HepG2 (cell line): Measurements from ENCODE around the gene TMEM141. TPM values are rescaled to one million over a fixed set of nuclear protein-coding genes. Genes with fewer than 3 reads are reported as not detected.
A peak's percentile ranks its signal among the peaks of the same experiment; 100 is the strongest.

ENCODE experiments used
- GLI4 ChIP-seq: sonication (generic); formaldehyde crosslinking; IDR thresholded peaks from 2 replicates; pipeline ENCODE4 v1.5.1; 2020; ENCODE audit warnings: missing genetic modification reagents, mild to moderate bottlenecking, moderate library complexity, borderline replicate concordance
- GZF1 ChIP-seq: sonication (generic); formaldehyde crosslinking; IDR thresholded peaks from 2 replicates; pipeline ENCODE4 v1.5.1; 2020; ENCODE audit warnings: mild to moderate bottlenecking, missing genetic modification reagents
- KDM1A ChIP-seq: IDR thresholded peaks from 2 replicates; pipeline ENCODE4 v1.6.1; 2016; ENCODE audit warnings: missing compliant biosample characterization
- MZF1 ChIP-seq: sonication (generic); formaldehyde crosslinking; IDR thresholded peaks from 2 replicates; pipeline ENCODE4 v1.8.1; 2023; ENCODE audit warnings: mild to moderate bottlenecking, missing genetic modification reagents, borderline replicate concordance
- NFATC3 ChIP-seq: sonication (generic); formaldehyde crosslinking; IDR thresholded peaks from 2 replicates; pipeline ENCODE4 v1.5.1; 2020; ENCODE audit warnings: mild to moderate bottlenecking, missing genetic modification reagents
- NFE2 ChIP-seq: sonication (generic); formaldehyde crosslinking; IDR thresholded peaks from 2 replicates; pipeline ENCODE4 v1.4.0; 2020; ENCODE audit warnings: missing genetic modification reagents
- NR2F6 ChIP-seq, 2 experiments: IDR thresholded peaks; 2 replicates each; pipeline ENCODE4 v1.6.1; 2016; ENCODE audit warnings: antibody characterized with exemption in 1 of 2, mild to moderate bottlenecking in 1 of 2
- PRDM10 ChIP-seq: sonication (generic); formaldehyde crosslinking; IDR thresholded peaks from 2 replicates; pipeline ENCODE4 v1.4.0; 2020; ENCODE audit warnings: low read depth, missing genetic modification reagents
- SAP130 ChIP-seq: IDR thresholded peaks from 2 replicates; pipeline ENCODE4 v1.6.1; 2016; ENCODE audit warnings: low read depth
- XRCC5 ChIP-seq: fragments of 200-400 bp; formaldehyde crosslinking; optimal IDR thresholded peaks from 2 replicates; pipeline ENCODE3; 2017; ENCODE audit warnings: mild to moderate bottlenecking, low read length
- ZKSCAN1 ChIP-seq: fragments of 150-350 bp; IDR thresholded peaks from 2 replicates; pipeline ENCODE4 v1.6.1; 2014; ENCODE audit warnings: low read length
- ZNF432 ChIP-seq: sonication (generic); formaldehyde crosslinking; IDR thresholded peaks from 2 replicates; pipeline ENCODE4 v1.5.0; 2020; ENCODE audit warnings: missing genetic modification reagents, mild to moderate bottlenecking, borderline replicate concordance
- ZNF468 ChIP-seq: sonication (generic); formaldehyde crosslinking; IDR thresholded peaks from 2 replicates; pipeline ENCODE4 v1.8.0; 2022; ENCODE audit warnings: mild to moderate bottlenecking, moderate library complexity, missing genetic modification reagents
- ZNF589 ChIP-seq: sonication (generic); formaldehyde crosslinking; conservative IDR thresholded peaks from 2 replicates; pipeline ENCODE4 v1.8.0; 2022; ENCODE audit warnings: mild to moderate bottlenecking, moderate library complexity, missing genetic modification reagents
- ZNF713 ChIP-seq: sonication (generic); formaldehyde crosslinking; IDR thresholded peaks from 2 replicates; pipeline ENCODE4 v1.4.0; 2020; ENCODE audit warnings: mild to moderate bottlenecking, missing genetic modification reagents
- polyA plus RNA-seq, 8 experiments: library from polyadenylated mRNA; depleted of rRNA in 3 of 8; stranded (reverse) in 7 of 8; unstranded in 1 of 8; fragments of >200 nt; fragmentation: Illumina TruSeq in 4 of 8; extraction: Trizol in 4 of 8; gene quantifications; 2 replicates each; pipeline versions ENCODE4 v1.2.1 to v1.2.3, GENCODE V29; 2011 to 2016; ENCODE audit warnings: low read depth in 4 of 8, missing spikeins in 1 of 8, mixed read lengths in 1 of 8; ENCODE audit not compliant: insufficient read depth in 1 of 8
- total RNA-seq, 5 experiments: library from RNA; depleted of rRNA; stranded (reverse); fragments of >200 nt; fragmentation: Illumina TruSeq; extraction: Trizol; gene quantifications; 2 replicates each; pipeline ENCODE4 v1.2.3, GENCODE V29; 2016; ENCODE audit warnings: low read depth in 1 of 5
- TF ChIP-seq, protein P1 (sequence below): sonication (generic); formaldehyde crosslinking; IDR thresholded peaks from 2 replicates; pipeline ENCODE4 v1.4.0; 2020; ENCODE audit warnings: missing genetic modification reagents
- TF ChIP-seq, protein P2 (sequence below): sonication (generic); formaldehyde crosslinking; IDR thresholded peaks from 2 replicates; pipeline ENCODE4 v1.5.1; 2020; ENCODE audit warnings: mild to moderate bottlenecking, missing genetic modification reagents, moderate library complexity

The TMEM141 gene
- total and polyA plus RNA-seq, 2 of the 13 experiments (the other 11 are each of a cell fraction or from before 2014, with no cell fraction given) = 81.0 to 202 TPM

DNA sequence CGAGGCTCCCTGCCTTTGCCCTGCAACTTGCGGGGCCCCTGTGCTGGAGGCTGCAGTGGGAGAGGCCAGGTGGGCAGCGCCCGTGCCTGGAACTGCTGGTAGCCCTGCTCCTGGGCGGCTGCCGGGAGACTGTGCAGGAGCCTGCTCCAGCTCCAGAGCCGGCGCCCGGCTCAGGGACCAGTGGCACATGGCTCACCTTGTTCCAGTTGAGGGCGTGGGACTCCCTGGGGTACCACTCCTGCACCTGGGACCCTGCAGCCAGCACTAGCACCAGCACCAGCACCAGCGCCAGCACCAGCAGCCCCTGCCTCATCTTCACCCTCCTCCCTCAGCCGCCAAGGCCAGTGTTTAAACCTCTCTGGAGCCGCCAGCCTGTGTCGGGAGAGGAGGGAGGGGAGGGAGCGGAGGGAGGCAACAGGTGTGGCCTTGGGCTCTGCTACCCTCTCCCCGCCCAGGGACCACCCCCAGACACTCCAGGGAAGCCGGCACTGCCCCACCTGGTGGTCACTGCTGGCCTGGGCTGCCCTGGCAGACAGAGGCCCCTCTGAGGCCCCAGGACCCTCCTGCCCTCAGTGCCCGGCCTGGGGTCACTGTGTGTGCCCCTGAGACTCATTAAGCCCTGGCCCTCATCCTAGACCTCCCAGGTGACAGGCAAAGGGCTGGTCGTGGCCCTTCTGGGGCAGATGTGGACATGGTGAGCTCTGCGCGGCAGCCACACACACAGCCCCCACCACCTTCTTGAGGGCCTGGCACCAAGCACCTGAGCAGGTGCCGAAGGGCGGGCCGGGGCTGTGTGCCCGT lies 48.4 kb upstream of the TMEM141 start, which contains the start of gene LCN10 (continued):
- TF ChIP-seq NFE2 (CRISPR knock-in tag) (no peak), ZKSCAN1 (no peak), PRDM10 (no peak), NFATC3 (CRISPR knock-in tag) (no peak), MZF1 (no peak), NR2F6 (IDR thresholded peaks at IDR 0.05) (no peak), NR2F6 (CRISPR knock-in tag; IDR thresholded peaks at IDR 0.05) (peak; percentile 25; the same call in 1 of the 2 replicates), GLI4 (CRISPR knock-in tag) (no peak), GZF1 (no peak), ZNF432 (CRISPR knock-in tag) (no peak), SAP130 (CRISPR knock-in tag) (peak; percentile 38; the same call in 1 of the 2 replicates), ZNF713 (CRISPR knock-in tag) (no peak), XRCC5 (peak; percentile 58), ZNF468 (CRISPR knock-in tag) (no peak), KDM1A (no peak), ZNF589 (CRISPR knock-in tag) (no peak)
- TF ChIP-seq, protein P1, sequence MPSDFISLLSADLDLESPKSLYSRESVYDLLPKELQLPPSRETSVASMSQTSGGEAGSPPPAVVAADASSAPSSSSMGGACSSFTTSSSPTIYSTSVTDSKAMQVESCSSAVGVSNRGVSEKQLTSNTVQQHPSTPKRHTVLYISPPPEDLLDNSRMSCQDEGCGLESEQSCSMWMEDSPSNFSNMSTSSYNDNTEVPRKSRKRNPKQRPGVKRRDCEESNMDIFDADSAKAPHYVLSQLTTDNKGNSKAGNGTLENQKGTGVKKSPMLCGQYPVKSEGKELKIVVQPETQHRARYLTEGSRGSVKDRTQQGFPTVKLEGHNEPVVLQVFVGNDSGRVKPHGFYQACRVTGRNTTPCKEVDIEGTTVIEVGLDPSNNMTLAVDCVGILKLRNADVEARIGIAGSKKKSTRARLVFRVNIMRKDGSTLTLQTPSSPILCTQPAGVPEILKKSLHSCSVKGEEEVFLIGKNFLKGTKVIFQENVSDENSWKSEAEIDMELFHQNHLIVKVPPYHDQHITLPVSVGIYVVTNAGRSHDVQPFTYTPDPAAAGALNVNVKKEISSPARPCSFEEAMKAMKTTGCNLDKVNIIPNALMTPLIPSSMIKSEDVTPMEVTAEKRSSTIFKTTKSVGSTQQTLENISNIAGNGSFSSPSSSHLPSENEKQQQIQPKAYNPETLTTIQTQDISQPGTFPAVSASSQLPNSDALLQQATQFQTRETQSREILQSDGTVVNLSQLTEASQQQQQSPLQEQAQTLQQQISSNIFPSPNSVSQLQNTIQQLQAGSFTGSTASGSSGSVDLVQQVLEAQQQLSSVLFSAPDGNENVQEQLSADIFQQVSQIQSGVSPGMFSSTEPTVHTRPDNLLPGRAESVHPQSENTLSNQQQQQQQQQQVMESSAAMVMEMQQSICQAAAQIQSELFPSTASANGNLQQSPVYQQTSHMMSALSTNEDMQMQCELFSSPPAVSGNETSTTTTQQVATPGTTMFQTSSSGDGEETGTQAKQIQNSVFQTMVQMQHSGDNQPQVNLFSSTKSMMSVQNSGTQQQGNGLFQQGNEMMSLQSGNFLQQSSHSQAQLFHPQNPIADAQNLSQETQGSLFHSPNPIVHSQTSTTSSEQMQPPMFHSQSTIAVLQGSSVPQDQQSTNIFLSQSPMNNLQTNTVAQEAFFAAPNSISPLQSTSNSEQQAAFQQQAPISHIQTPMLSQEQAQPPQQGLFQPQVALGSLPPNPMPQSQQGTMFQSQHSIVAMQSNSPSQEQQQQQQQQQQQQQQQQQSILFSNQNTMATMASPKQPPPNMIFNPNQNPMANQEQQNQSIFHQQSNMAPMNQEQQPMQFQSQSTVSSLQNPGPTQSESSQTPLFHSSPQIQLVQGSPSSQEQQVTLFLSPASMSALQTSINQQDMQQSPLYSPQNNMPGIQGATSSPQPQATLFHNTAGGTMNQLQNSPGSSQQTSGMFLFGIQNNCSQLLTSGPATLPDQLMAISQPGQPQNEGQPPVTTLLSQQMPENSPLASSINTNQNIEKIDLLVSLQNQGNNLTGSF = no peak
- TF ChIP-seq, protein P2, sequence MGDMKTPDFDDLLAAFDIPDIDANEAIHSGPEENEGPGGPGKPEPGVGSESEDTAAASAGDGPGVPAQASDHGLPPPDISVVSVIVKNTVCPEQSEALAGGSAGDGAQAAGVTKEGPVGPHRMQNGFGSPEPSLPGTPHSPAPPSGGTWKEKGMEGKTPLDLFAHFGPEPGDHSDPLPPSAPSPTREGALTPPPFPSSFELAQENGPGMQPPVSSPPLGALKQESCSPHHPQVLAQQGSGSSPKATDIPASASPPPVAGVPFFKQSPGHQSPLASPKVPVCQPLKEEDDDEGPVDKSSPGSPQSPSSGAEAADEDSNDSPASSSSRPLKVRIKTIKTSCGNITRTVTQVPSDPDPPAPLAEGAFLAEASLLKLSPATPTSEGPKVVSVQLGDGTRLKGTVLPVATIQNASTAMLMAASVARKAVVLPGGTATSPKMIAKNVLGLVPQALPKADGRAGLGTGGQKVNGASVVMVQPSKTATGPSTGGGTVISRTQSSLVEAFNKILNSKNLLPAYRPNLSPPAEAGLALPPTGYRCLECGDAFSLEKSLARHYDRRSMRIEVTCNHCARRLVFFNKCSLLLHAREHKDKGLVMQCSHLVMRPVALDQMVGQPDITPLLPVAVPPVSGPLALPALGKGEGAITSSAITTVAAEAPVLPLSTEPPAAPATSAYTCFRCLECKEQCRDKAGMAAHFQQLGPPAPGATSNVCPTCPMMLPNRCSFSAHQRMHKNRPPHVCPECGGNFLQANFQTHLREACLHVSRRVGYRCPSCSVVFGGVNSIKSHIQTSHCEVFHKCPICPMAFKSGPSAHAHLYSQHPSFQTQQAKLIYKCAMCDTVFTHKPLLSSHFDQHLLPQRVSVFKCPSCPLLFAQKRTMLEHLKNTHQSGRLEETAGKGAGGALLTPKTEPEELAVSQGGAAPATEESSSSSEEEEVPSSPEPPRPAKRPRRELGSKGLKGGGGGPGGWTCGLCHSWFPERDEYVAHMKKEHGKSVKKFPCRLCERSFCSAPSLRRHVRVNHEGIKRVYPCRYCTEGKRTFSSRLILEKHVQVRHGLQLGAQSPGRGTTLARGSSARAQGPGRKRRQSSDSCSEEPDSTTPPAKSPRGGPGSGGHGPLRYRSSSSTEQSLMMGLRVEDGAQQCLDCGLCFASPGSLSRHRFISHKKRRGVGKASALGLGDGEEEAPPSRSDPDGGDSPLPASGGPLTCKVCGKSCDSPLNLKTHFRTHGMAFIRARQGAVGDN = peak; percentile 57
